GM19240 (cell line): ENCODE results near the gene LIMCH1.
"Not testable (repeated sequence)": the region's sequence is repeated elsewhere in the genome, so short reads cannot be mapped to it uniquely, and the experiment has no call there.

ENCODE experiments used
- DNase-seq: peaks from one replicate; pipeline ENCODE4 v3.0.0; 2011; ENCODE audit warnings: low spot score; ENCODE audit not compliant: insufficient read length

LIMCH1 gene

GRCh38 chr4:41679991-41680390 lies 142.0 kb downstream of the LIMCH1 start:
- DNase-seq = no peak

GRCh38 chr4:41681054-41681453 lies 143.1 kb downstream of the LIMCH1 start:
- no peak for DNase-seq

- no peak for DNase-seq
These were observed 145.4 kb downstream of the LIMCH1 start for GRCh38 chr4:41683326-41683725.

GRCh38 chr4:41686893-41687292 lies 148.9 kb downstream of the LIMCH1 start:
- DNase-seq = no peak

GRCh38 chr4:41687971-41688370 lies 150.0 kb downstream of the LIMCH1 start:
- no peak for DNase-seq

GRCh38 chr4:41692717-41693345 lies 154.9 kb downstream of the LIMCH1 start:
- peak; percentile 19 for DNase-seq

GRCh38 chr4:41693629-41694028 lies 155.7 kb downstream of the LIMCH1 start:
- no peak for DNase-seq

GRCh38 chr4:41696131-41696530 lies 158.2 kb downstream of the LIMCH1 start:
- no peak for DNase-seq

- DNase-seq = no peak
These were observed 158.8 kb downstream of the LIMCH1 start for GRCh38 chr4:41696763-41697162.

- no peak for DNase-seq
These were observed 164.0 kb downstream of the LIMCH1 start for GRCh38 chr4:41701983-41702382.

GRCh38 chr4:41702770-41703169 lies 164.8 kb downstream of the LIMCH1 start:
- no peak for DNase-seq

- DNase-seq = no peak
These were observed 165.8 kb downstream of the LIMCH1 start for GRCh38 chr4:41703785-41704184.

- DNase-seq = no peak
These were observed 172.0 kb downstream of the LIMCH1 start for GRCh38 chr4:41709844-41710481.

- not testable (repeated sequence) for DNase-seq
These were observed 173.7 kb downstream of the LIMCH1 start for GRCh38 chr4:41711654-41712053.

GRCh38 chr4:41712425-41712824 lies 174.5 kb downstream of the LIMCH1 start:
- no peak for DNase-seq

- DNase-seq = no peak
These were observed 175.8 kb downstream of the LIMCH1 start for GRCh38 chr4:41713768-41714167.

GRCh38 chr4:41714364-41715000 lies 176.5 kb downstream of the LIMCH1 start:
- no peak for DNase-seq

- DNase-seq = no peak
These were observed 177.2 kb downstream of the LIMCH1 start for GRCh38 chr4:41715155-41715554.

- no peak for DNase-seq
These were observed 180.9 kb downstream of the LIMCH1 start for GRCh38 chr4:41718907-41719306.

GRCh38 chr4:41719417-41719816 lies 181.5 kb downstream of the LIMCH1 start:
- DNase-seq = no peak

GRCh38 chr4:41722181-41722580 lies 184.2 kb downstream of the LIMCH1 start:
- DNase-seq = no peak

GRCh38 chr4:41723286-41723685 lies 185.3 kb downstream of the LIMCH1 start:
- no peak for DNase-seq

- no peak for DNase-seq
These were observed 187.3 kb downstream of the LIMCH1 start for GRCh38 chr4:41725254-41725653.
